HepG2 (cell line): Measurements from ENCODE around the gene PLVAP. TPM values are rescaled to one million over a fixed set of nuclear protein-coding genes. Genes with fewer than 3 reads are reported as not detected.

Source experiments
- DPF2 ChIP-seq: sonication (generic); formaldehyde crosslinking; IDR thresholded peaks from 2 replicates; pipeline ENCODE4 v1.4.0; 2020; ENCODE audit warnings: mild to moderate bottlenecking, low read depth, missing genetic modification reagents, borderline replicate concordance
- ERF ChIP-seq: IDR thresholded peaks from 2 replicates; pipeline ENCODE4 v1.6.1; 2018; ENCODE audit warnings: missing biosample characterization, missing genetic modification reagents
- HMG20A ChIP-seq: IDR thresholded peaks from 2 replicates; pipeline ENCODE4 v1.6.1; 2016; ENCODE audit warnings: borderline replicate concordance
- HMGXB3 ChIP-seq: sonication (generic); formaldehyde crosslinking; IDR thresholded peaks from 2 replicates; pipeline ENCODE4 v1.4.0; 2020; ENCODE audit warnings: missing genetic modification reagents, borderline replicate concordance
- IRF2 ChIP-seq: IDR thresholded peaks from 2 replicates; pipeline ENCODE4 v1.6.1; 2018; ENCODE audit warnings: missing genetic modification reagents, missing compliant biosample characterization
- MED8 ChIP-seq: sonication (generic); formaldehyde crosslinking; IDR thresholded peaks from 2 replicates; pipeline ENCODE4 v1.8.1; 2023; ENCODE audit warnings: mild to moderate bottlenecking, missing genetic modification reagents; ENCODE audit not compliant: insufficient replicate concordance
- MNT ChIP-seq: fragments of 450-650 bp; IDR thresholded peaks from 2 replicates; pipeline ENCODE4 v1.6.1; 2016
- MXD3 ChIP-seq: IDR thresholded peaks from 2 replicates; pipeline ENCODE4 v1.6.1; 2016; ENCODE audit warnings: mild to moderate bottlenecking, missing biosample characterization, missing genetic modification reagents
- NR3C1 ChIP-seq: sonication (generic); formaldehyde crosslinking; IDR thresholded peaks from 2 replicates; pipeline ENCODE4 v1.4.0; 2020; ENCODE audit warnings: missing genetic modification reagents
- PPARG ChIP-seq: conservative IDR thresholded peaks from 2 replicates; pipeline ENCODE4 v1.6.1; 2016; ENCODE audit warnings: missing biosample characterization, missing genetic modification reagents
- RXRB ChIP-seq: IDR thresholded peaks from 2 replicates; pipeline ENCODE4 v1.6.1; 2016; ENCODE audit warnings: borderline replicate concordance, missing genetic modification reagents, missing compliant biosample characterization
- SKIL ChIP-seq: sonication (generic); formaldehyde crosslinking; IDR thresholded peaks from 2 replicates; pipeline ENCODE4 v1.8.0; 2022; ENCODE audit warnings: missing genetic modification reagents, mild to moderate bottlenecking, moderate library complexity, borderline replicate concordance
- TRIM24 ChIP-seq: sonication (generic); formaldehyde crosslinking; IDR thresholded peaks from 2 replicates; pipeline ENCODE4 v1.8.0; 2022; ENCODE audit warnings: mild to moderate bottlenecking, missing genetic modification reagents
- ZBTB2 ChIP-seq: sonication (generic); formaldehyde crosslinking; IDR thresholded peaks from 2 replicates; pipeline ENCODE4 v1.8.0; 2022; ENCODE audit warnings: low read depth, missing genetic modification reagents
- ZFP90 ChIP-seq: sonication (generic); formaldehyde crosslinking; IDR thresholded peaks from 2 replicates; pipeline ENCODE4 v1.8.0; 2022; ENCODE audit warnings: missing genetic modification reagents, mild to moderate bottlenecking, inconsistent platforms, borderline replicate concordance
- ZIK1 ChIP-seq: sonication (generic); formaldehyde crosslinking; IDR thresholded peaks from 2 replicates; pipeline ENCODE4 v1.5.0; 2020; ENCODE audit warnings: mild to moderate bottlenecking, low read depth, missing genetic modification reagents, borderline replicate concordance
- ZNF224 ChIP-seq: sonication (generic); formaldehyde crosslinking; IDR thresholded peaks from 2 replicates; pipeline ENCODE4 v1.5.0; 2020; ENCODE audit warnings: mild to moderate bottlenecking, missing genetic modification reagents
- ZNF552 ChIP-seq: sonication (generic); formaldehyde crosslinking; IDR thresholded peaks from 2 replicates; pipeline ENCODE4 v1.9.0; 2022; ENCODE audit warnings: missing genetic modification reagents, mild to moderate bottlenecking, borderline replicate concordance
- ZNF709 ChIP-seq: sonication (generic); formaldehyde crosslinking; IDR thresholded peaks from 2 replicates; pipeline ENCODE4 v1.5.0; 2020; ENCODE audit warnings: mild to moderate bottlenecking, missing genetic modification reagents
- ZNF713 ChIP-seq: sonication (generic); formaldehyde crosslinking; IDR thresholded peaks from 2 replicates; pipeline ENCODE4 v1.4.0; 2020; ENCODE audit warnings: mild to moderate bottlenecking, missing genetic modification reagents
- polyA plus RNA-seq, 8 experiments: library from polyadenylated mRNA; depleted of rRNA in 3 of 8; stranded (reverse) in 7 of 8; unstranded in 1 of 8; fragments of >200 nt; fragmentation: Illumina TruSeq in 4 of 8; extraction: Trizol in 4 of 8; gene quantifications; 2 replicates each; pipeline versions ENCODE4 v1.2.1 to v1.2.3, GENCODE V29; 2011 to 2016; ENCODE audit warnings: low read depth in 4 of 8, missing spikeins in 1 of 8, mixed read lengths in 1 of 8; ENCODE audit not compliant: insufficient read depth in 1 of 8
- total RNA-seq, 5 experiments: library from RNA; depleted of rRNA; stranded (reverse); fragments of >200 nt; fragmentation: Illumina TruSeq; extraction: Trizol; gene quantifications; 2 replicates each; pipeline ENCODE4 v1.2.3, GENCODE V29; 2016; ENCODE audit warnings: low read depth in 1 of 5

Gene PLVAP
- total and polyA plus RNA-seq, 2 of the 13 experiments (the other 11 are each of a cell fraction or from before 2014, with no cell fraction given), result 0.26 TPM; not detected in 1

GRCh38 chr19:17305216-17305516 is 72.0 kb downstream of the PLVAP start (continued):
- TF ChIP-seq SKIL (CRISPR knock-in tag) (no peak; the same call in 1 of the 2 replicates), RXRB (CRISPR knock-in tag) (peak; percentile 85), ZNF552 (CRISPR knock-in tag) (no peak), HMG20A (no peak), IRF2 (CRISPR knock-in tag) (no peak), ZNF224 (CRISPR knock-in tag) (no peak), DPF2 (no peak), MNT (no peak), MED8 (no peak), ERF (CRISPR knock-in tag) (no peak), TRIM24 (CRISPR knock-in tag) (no peak), HMGXB3 (CRISPR knock-in tag) (no peak), ZIK1 (CRISPR knock-in tag) (no peak), PPARG (CRISPR knock-in tag) (peak; percentile 99), MXD3 (CRISPR knock-in tag) (no peak), NR3C1 (CRISPR knock-in tag) (no peak), ZFP90 (CRISPR knock-in tag) (no peak), ZBTB2 (CRISPR knock-in tag) (peak; percentile 18; the same call in 1 of the 2 replicates), ZNF709 (no peak), ZNF713 (CRISPR knock-in tag) (0 out of 2 replicates have a peak, but pooled peaks have one; percentile 64)
